ENCODE results near the gene ADAMTS4.

DNA sequence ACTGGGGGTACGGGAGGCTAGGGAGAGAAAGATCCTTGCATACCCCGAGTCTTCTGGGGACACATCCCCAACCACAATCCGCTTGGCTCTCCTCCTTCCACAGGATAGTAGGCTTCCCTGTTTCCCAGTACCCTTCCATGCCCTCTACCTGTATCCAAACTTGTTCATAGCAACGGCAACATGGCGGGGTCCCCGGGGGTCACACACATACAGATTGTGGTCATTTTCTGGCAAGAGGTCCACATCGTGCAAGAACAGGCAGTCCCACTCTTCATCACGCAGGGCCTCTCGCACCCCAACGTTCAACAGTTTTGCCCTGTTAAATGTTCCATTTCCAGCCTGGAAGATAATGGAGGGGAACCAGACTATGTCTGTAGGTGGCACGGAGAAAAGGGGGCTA is 25.1 kb downstream of the ADAMTS4 start:
- no peak for TF ChIP-seq CTCF (conservative IDR thresholded peaks at IDR 0.05)
- no peak for TF ChIP-seq ZFX (IDR thresholded peaks at IDR 0.05)
